Fibroblast of skin of abdomen (primary cell): Measurements from ENCODE around the gene NDUFB5. TPM values are rescaled to one million over a fixed set of nuclear protein-coding genes. Genes with fewer than 3 reads are reported as not detected.

Source experiments
- DNase-seq: peaks from one replicate; pipeline ENCODE4 v3.0.0-alpha.2; 2013
- polyA plus RNA-seq, 2 experiments: library from polyadenylated mRNA; unstranded; fragments of 120-200 nt; gene quantifications; one replicate each; pipeline ENCODE4 v1.2.1, GENCODE V29; 2013; ENCODE audit not compliant: insufficient read length in 2 of 2

NDUFB5 gene
- 85.4 TPM for polyA plus RNA-seq (2013, experiment 1 of 2; ENCODE audit: insufficient read length)
- 81.6 TPM for polyA plus RNA-seq (2013, experiment 2 of 2; ENCODE audit: insufficient read length)

- peak; percentile 96 for DNase-seq
Measured at GRCh38 chr3:179604321-179605078, at the start of gene NDUFB5, which contains the start of gene MRPL47. Gene NDUFB5 (plus strand): TSS chr3:179604794. CDS start chr3:179604816, 22 bp downstream. Gene MRPL47 (minus strand): TSS chr3:179604638. CDS start chr3:179604624, 14 bp downstream.

DNA sequence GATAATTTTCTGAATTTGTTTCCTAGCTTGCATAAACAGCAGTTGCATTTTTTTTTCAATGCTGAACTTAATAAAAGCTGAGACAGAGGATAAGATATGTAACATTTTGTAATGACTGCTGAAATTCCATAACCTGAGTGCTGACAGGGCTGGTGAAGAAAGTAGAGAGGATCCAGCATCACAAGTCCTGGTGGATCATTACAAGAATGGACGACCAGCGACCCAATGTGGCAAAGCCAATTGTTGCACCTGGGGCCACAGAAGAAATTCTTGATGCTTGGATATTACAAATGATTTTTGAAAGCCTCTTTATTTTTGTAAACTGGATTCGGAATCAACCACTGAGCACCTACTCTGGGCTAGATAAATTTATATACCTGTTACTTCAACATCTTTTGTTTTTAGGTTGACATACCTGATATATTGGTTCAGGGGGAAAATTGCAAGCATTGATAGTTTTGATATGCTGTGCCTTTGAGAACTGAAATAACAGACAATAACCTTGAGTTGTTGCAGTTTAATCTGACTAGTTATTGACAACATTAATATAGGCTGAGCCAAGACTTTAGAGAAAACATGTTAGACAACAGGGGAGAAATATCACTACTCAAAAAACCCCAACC, 45.7 kb upstream of the NDUFB5 start:
- DNase-seq = peak; percentile 75

DNA sequence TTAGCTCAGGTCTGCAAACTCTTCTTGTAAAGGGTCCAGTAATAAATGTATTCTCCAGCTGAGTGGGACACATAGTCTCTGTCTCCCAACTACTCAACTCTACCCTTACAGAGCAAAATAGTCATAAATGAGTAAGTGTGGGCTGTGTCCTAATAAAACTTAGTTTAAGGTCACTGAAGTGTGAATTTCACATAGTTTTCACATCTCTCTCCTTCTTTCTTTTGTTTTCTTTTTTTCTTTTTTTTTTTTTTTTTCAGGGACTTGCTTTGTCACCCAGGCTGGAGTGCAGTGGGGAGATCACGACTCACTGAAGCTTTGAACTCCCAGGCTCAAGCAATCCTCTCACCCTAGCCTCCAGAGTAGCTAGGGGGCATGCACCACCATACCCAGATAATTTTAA, 43.8 kb upstream of the NDUFB5 start:
- DNase-seq = no peak

GRCh38 chr3:179562591-179563270, 41.9 kb upstream of the NDUFB5 start, which contains the start of gene ACTL6A:
Gene ACTL6A (plus strand): TSS chr3:179562926. CDS start chr3:179563093, 167 bp downstream.
- peak; percentile 100 for DNase-seq

DNA sequence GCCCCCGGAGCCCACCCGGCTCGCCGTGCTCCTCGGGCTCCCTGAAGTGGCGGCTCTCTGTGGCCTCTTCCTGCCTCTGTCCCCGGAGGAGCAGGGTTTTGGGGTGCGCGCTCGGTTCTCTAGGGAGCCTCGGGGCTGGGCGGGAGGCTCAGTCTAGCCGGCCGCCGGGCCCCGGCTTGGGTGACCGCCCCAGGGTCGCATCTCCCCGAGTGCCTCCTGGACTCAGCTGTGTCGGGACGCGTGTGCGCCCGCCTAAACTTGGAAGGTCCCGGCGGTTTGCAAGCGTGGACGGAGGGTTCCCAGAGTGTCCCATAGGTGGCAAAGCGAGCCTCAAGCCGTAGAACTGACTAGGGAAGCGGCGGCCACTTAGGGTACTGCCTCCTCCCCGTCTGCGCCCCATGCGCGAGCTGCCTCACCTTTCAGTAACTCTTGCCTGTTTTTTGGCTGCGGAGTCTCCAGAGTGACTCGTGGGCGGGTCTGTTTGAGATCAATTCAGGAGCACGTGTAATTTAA, 41.3 kb upstream of the NDUFB5 start:
- DNase-seq = peak; percentile 68

DNA sequence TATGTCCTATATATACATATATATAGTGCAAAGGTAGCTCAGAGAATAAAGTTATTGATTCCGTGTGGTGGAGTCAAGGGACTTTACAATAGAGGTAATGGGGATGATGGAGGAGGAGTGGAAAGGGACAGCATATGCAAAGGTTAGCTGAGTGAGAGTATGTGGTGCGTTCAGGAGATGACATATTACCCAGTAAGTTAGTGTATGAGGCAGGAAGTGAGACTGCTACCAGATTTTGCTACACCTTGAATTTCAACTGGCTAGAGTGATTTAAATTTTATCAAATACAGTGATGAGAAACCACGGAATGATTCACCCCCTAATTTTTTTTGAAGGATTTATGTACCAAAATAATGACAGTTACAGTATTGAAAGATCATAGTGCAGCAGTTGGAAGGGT, 39.1 kb upstream of the NDUFB5 start:
- no peak for DNase-seq

- no peak for DNase-seq
Measured at GRCh38 chr3:179580992-179581391, 23.6 kb upstream of the NDUFB5 start.

GRCh38 chr3:179589143-179589542, 15.5 kb upstream of the NDUFB5 start:
- no peak for DNase-seq

DNA sequence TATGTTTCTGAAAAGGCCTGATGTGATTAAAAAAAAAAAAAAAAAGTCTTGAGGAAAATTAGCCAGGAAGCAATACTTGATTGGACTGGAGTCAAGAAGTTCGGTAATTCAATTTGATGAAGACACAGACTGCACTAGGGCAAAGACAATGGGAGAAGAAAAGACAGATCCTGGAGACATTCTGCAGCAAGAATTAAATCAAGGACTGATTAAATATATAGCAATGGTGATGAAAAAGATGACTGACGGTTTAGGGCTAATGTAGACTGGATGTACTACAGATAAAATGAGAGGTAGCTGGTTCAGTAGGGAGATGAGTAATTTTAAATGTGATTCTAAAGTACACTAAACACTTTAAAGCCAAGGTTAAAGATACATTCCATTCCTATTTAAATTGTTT, 13.9 kb upstream of the NDUFB5 start:
- DNase-seq = no peak

DNA sequence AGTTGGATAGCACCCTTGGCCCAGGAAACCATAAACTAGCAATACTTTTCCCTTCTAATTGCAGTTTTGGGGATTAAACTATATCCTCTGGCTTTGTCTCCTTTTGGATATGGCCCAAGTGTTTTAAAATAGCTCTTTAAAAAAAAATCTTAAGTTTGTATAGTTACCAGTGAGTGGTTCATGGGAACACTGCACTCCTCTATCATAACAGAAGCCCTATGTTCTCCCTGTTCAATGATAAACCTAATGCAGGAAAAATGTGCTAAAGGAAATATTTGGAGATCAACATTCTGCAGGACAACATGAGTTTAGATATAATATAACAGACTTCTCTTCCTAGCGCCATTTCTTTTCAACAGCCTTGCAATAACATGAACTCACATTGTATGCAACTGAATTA, 13.3 kb upstream of the NDUFB5 start:
- no peak for DNase-seq

- no peak for DNase-seq
Measured at GRCh38 chr3:179599531-179599930, 5.1 kb upstream of the NDUFB5 start.

GRCh38 chr3:179603321-179603720, 1.3 kb upstream of the NDUFB5 start:
- DNase-seq = no peak

- no peak for DNase-seq
Measured at GRCh38 chr3:179603831-179604230, 763 bp upstream of the NDUFB5 start.

DNA sequence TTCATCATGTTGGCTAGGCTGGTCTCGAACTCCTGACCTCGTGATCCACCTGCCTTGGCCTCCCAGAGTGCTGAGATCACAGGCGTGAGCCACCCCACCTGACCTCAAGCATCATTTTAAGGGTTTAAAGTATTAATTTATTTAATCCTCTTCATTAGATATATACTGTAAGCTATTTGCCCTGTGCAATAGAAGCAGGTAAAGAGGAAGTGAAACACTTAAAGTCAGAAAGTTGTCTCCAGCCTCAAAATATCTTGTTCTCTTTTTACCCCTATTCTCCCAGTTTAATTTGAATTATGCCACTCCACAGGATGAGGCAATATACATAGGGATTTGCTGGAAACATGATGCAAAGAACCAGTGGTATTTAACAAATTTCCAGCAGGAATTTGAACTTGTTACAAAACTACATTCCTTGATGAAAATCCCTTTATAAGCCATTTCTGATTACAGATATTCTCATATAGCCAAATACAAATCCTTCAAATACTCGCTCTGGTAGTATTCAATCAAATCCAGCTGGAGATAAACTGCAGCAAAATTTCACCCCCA, 2.0 kb downstream of the NDUFB5 start:
- no peak for DNase-seq

DNA sequence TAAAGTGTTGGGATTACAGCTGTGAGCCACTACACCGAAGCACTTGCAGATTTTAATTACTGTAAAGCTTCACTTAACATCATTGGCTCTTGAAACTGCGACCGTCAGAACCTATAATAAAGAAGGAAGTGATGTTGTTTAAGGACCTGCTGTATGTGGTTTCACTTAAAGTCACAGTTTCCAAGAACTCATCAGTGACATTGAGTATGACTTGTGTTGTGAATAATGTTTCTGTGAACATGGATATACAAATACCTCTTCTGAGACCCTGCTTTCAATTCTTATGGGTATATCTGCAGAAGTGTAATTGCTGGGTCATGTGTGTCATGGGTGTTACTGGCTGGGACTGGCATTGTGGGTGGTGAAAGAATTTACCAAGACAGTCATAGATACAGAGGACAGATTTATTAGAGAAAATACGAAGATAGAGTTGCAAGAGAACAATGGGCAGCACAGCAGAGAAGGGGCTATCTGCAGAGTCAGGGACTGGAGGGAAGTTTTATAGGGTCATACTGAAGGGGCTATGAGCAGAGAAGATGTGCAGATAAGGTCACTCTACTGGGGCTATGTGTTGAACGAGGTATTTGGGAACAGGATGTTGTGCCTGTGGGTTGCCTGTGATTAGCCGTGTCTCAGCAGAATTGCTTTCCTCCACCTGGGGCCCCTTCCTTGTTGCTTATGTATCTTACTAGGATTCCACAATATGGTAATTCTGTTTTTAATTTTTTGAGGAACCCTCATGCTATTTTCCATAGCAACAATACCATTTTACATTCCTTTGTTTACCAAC, 4.5 kb downstream of the NDUFB5 start:
- DNase-seq = no peak

DNA sequence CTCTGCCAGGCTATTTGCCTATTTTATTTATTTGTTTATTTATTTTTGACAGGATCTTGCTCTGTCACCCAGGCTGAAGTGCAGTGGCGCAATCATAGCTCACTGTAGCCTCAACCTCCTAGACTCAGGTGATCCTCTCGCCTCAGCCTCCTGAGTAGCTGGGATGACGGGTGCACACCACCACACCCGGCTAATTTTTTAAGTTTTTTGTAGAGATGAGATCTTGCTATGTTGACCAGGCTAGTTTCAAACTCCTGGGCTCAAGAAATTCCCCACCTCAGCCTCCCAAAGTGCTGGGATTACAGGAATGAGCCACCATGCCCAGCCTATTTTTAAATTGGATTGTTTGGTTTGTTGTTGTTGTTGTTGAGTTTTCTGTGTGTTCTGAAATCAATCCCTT, 5.5 kb downstream of the NDUFB5 start:
- DNase-seq = no peak

DNA sequence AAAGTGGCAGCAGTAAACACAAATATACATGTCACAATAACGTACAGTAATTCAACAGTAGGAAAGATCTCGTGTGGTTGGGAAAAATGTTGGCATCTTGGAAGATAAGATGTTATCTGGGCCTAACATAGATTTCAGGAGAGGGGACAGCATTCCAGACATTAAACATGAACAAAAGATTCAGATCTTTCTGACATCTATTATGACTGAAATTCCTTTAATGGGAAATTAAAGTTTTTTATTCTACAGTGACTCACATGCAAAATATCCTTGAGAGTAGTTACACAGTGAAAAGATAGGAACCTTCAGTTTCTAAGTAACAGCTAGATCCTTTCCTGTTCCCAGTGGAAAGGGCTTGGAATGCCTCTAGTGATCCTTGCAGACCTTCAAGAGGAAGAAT, 9.2 kb downstream of the NDUFB5 start:
- peak; percentile 58 for DNase-seq

GRCh38 chr3:179615458-179616173, 11.0 kb downstream of the NDUFB5 start:
- DNase-seq = peak; percentile 4

DNA sequence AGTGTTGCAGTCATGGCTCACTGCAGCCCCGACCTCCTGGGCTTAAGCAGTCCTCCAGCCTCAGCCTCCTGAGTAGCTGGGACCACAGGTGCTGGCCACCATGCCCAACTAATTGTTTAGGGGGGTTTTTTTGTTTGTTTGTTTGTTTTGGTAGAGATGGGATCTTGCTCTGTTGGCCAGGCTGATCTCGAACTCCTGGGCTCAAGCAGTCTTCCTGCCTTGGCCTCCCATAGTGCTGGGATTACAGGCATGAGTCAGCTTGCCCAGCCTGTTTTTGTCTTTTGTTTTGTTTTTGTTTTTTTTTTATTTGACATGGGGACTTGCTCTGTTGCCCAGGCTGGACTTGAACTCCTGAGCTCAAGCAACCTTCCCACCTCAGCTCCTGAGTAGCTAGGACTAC, 17.4 kb downstream of the NDUFB5 start:
- no peak for DNase-seq

- peak; percentile 59 for DNase-seq
Measured at GRCh38 chr3:179624451-179624850, 19.9 kb downstream of the NDUFB5 start.

- DNase-seq = no peak
Measured at GRCh38 chr3:179630753-179631451, 26.3 kb downstream of the NDUFB5 start.
